Measurements from ENCODE around the gene GABRB1. TPM values are rescaled to one million over a fixed set of nuclear protein-coding genes. Genes with fewer than 3 reads are reported as not detected.

GABRB1 gene
- total RNA-seq, 4 donors from 2014 or later: 0.13 TPM; not detected in 3

DNA sequence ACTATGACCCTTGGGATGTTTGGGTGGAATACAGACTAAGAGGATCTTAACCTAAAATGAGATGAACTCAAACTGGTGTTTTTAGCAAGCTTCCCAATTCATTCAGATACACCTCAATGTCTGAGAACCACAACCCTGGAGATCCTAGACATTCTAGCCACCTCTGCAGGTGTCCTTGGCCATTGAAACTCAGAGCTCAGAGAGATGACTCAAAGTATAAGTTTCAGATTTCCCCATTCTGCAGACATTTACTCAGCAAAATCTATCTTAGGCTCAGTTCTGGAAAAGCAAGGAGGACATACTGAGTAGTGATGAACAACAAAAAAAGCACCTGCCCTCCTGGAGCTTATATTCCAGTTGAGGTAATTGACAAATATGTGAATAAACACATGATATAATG lies 384.4 kb downstream of the GABRB1 start:
- Histone ChIP-seq H3K27ac (replicated peaks in 1 of 4) (no peak overlapping the region), H3K4me3 (no peak overlapping the region), H3K36me3 (no peaks in the 10 kb centered on the region), H3K27me3 (no peaks in the 10 kb centered on the region), H3K4me1 (no peaks in the 10 kb centered on the region), H3K9me3 (no peaks in the 10 kb centered on the region)
- DNase-seq (ENCODE audit: extremely low spot score): no peak
- TF ChIP-seq EP300 (IDR thresholded peaks at IDR 0.05): no peak
- no peak for TF ChIP-seq POLR2A (IDR thresholded peaks at IDR 0.05; ENCODE audit: low read depth)
- no peak for TF ChIP-seq POLR2AphosphoS5 (IDR thresholded peaks at IDR 0.05)
- TF ChIP-seq, protein P1, sequence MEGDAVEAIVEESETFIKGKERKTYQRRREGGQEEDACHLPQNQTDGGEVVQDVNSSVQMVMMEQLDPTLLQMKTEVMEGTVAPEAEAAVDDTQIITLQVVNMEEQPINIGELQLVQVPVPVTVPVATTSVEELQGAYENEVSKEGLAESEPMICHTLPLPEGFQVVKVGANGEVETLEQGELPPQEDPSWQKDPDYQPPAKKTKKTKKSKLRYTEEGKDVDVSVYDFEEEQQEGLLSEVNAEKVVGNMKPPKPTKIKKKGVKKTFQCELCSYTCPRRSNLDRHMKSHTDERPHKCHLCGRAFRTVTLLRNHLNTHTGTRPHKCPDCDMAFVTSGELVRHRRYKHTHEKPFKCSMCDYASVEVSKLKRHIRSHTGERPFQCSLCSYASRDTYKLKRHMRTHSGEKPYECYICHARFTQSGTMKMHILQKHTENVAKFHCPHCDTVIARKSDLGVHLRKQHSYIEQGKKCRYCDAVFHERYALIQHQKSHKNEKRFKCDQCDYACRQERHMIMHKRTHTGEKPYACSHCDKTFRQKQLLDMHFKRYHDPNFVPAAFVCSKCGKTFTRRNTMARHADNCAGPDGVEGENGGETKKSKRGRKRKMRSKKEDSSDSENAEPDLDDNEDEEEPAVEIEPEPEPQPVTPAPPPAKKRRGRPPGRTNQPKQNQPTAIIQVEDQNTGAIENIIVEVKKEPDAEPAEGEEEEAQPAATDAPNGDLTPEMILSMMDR (IDR thresholded peaks at IDR 0.05): no peak
- intact Hi-C loops (cut with DNase I): no loop called here

- no peak for DNase-seq (ENCODE audit: extremely low spot score)
- no peak overlapping the region for H3K27ac ChIP-seq (replicated peaks in 1 of 4)
- H3K4me1 ChIP-seq: no peaks in the 10 kb centered on the region
- intact Hi-C loops (cut with DNase I): no loop called here
- TF ChIP-seq, protein P1 (IDR thresholded peaks at IDR 0.05): no peak
- TF ChIP-seq POLR2A (IDR thresholded peaks at IDR 0.05; ENCODE audit: low read depth) (no peak), EP300 (IDR thresholded peaks at IDR 0.05) (no peak), POLR2AphosphoS5 (IDR thresholded peaks at IDR 0.05) (no peak)
- no peak overlapping the region for H3K4me3 ChIP-seq
- H3K9me3 ChIP-seq: no peaks in the 10 kb centered on the region
- no peaks in the 10 kb centered on the region for H3K27me3 ChIP-seq
- WGBS: 88% methylated on average over 2 of the region's 2 CpGs
- no peaks in the 10 kb centered on the region for H3K36me3 ChIP-seq
These were observed 386.8 kb downstream of the GABRB1 start for GRCh38 chr4:47418147-47418546.

DNA sequence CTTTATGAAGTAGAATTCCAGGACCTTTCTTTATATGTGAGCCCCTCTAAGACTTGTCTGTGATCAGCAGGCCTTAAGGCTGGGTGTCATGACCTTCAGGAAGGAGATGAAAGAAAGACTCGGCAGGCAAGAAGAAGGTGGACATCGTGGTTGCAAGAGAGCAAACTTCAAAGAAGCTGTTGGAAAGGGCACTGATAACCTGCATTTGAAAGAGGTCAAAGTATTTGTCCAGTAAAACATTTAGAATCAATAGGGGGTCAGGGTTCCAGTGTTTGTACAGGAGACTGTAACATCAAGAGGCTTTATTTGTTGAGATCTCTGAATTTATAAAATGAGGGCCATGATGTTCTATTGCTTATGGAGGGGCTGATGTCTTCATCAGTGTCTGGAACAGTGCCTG lies 387.9 kb downstream of the GABRB1 start:
- DNase-seq (ENCODE audit: extremely low spot score): no peak
- TF ChIP-seq POLR2AphosphoS5 (IDR thresholded peaks at IDR 0.05) (no peak), EP300 (IDR thresholded peaks at IDR 0.05) (no peak), POLR2A (IDR thresholded peaks at IDR 0.05; ENCODE audit: low read depth) (no peak)
- TF ChIP-seq, protein P1 (IDR thresholded peaks at IDR 0.05): no peak
- H3K4me1 ChIP-seq: no peaks in the 10 kb centered on the region
- intact Hi-C loops (cut with DNase I): no loop called here
- no peaks in the 10 kb centered on the region for H3K9me3 ChIP-seq
- no peaks in the 10 kb centered on the region for H3K27me3 ChIP-seq
- no peaks in the 10 kb centered on the region for H3K36me3 ChIP-seq
- 58% methylated on average over 2 of the region's 2 CpGs for WGBS
- H3K4me3 ChIP-seq: no peak overlapping the region
- no peak overlapping the region for H3K27ac ChIP-seq (replicated peaks in 1 of 4)

- Histone ChIP-seq H3K36me3 (no peaks in the 10 kb centered on the region), H3K27me3 (no peaks in the 10 kb centered on the region), H3K9me3 (no peaks in the 10 kb centered on the region), H3K4me1 (no peaks in the 10 kb centered on the region), H3K27ac (replicated peaks in 1 of 4) (no peak overlapping the region), H3K4me3 (no peak overlapping the region)
- 95% methylated on average over 24 of the region's 25 CpGs for WGBS
- no peak for DNase-seq (ENCODE audit: extremely low spot score)
- intact Hi-C loops (cut with DNase I): no loop called here
- TF ChIP-seq, protein P1 (IDR thresholded peaks at IDR 0.05): no peak
- TF ChIP-seq EP300 (IDR thresholded peaks at IDR 0.05): no peak
- no peak for TF ChIP-seq POLR2AphosphoS5 (IDR thresholded peaks at IDR 0.05)
- no peak for TF ChIP-seq POLR2A (IDR thresholded peaks at IDR 0.05; ENCODE audit: low read depth)
These were observed 394.3 kb downstream of the GABRB1 start for GRCh38 chr4:47425628-47426027.

- intact Hi-C loops (cut with DNase I): no loop called here
- WGBS: 67% methylated on average over 2 of the region's 2 CpGs
- H3K4me1 ChIP-seq: no peaks in the 10 kb centered on the region
- H3K4me3 ChIP-seq: no peak overlapping the region
- H3K27me3 ChIP-seq: no peaks in the 10 kb centered on the region
- TF ChIP-seq EP300 (IDR thresholded peaks at IDR 0.05) (no peak), POLR2A (IDR thresholded peaks at IDR 0.05; ENCODE audit: low read depth) (no peak), POLR2AphosphoS5 (IDR thresholded peaks at IDR 0.05) (no peak)
- TF ChIP-seq, protein P1 (IDR thresholded peaks at IDR 0.05): no peak
- DNase-seq (ENCODE audit: extremely low spot score): no peak
- H3K36me3 ChIP-seq: no peaks in the 10 kb centered on the region
- H3K9me3 ChIP-seq: no peaks in the 10 kb centered on the region
- H3K27ac ChIP-seq (replicated peaks in 1 of 4): no peak overlapping the region
These were observed 396.6 kb downstream of the GABRB1 start for GRCh38 chr4:47427935-47428334.
